GM21367 (cell line): ENCODE data around the gene ALKBH3.

Experiments
- ATAC-seq: cut with Tn5 transposase; IDR thresholded peaks from one replicate; pipeline ENCODE4 v1.9.1; 2021; ENCODE audit not compliant: unreplicated experiment

Gene ALKBH3

DNA sequence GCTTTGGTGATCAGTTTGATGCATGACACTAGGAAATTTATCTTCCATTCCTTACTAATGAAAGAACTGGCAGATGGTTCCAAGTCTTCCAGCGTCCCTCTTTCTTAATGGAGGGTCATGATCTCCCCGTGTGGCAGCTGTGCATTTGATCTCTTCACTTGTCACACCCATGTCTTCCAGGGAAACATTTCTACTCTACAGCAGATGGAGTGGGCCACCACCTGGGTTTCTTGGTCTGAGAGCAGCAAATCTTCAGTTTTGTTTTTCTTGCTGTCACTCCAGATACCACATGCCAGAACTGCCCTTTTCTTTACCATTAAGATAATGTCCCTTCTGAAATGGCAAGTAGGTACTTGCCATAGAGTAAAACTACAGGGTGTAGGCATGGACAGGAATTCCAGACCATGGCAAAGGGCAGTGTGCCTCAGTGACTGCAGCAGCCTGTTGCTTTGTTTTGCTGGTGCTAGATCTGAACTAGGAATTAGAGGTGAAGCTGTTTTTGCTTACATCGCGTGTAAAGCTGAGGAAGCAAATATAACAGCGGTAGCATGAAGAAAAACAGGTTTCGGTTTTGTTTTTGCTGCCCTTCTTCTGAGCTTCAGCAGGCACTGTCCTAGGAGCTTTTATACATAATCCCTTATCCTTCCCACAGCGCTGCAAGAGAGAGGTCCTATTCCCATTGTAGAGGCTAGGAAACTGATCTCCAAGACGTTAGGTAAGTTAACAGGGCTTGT lies 41.1 kb downstream of the ALKBH3 start:
- no peak for ATAC-seq

DNA sequence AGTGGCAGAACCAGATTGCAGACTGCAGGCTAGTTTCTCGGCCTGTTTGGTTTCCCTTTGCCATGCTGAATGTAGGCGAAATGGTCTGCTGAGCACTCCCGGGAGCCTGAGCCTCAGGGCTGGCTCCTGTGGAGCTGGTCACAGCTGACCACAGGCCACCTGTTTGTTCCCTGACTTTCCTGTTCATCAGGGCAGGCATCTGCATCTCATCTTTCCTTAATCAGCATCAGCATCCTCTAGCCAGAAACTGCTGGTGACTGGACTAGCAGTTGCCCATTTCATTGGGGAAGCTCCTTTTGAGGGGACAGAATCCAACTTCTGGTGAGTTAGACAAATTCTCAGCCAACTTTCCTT lies 41.6 kb downstream of the ALKBH3 start:
- no peak for ATAC-seq

DNA sequence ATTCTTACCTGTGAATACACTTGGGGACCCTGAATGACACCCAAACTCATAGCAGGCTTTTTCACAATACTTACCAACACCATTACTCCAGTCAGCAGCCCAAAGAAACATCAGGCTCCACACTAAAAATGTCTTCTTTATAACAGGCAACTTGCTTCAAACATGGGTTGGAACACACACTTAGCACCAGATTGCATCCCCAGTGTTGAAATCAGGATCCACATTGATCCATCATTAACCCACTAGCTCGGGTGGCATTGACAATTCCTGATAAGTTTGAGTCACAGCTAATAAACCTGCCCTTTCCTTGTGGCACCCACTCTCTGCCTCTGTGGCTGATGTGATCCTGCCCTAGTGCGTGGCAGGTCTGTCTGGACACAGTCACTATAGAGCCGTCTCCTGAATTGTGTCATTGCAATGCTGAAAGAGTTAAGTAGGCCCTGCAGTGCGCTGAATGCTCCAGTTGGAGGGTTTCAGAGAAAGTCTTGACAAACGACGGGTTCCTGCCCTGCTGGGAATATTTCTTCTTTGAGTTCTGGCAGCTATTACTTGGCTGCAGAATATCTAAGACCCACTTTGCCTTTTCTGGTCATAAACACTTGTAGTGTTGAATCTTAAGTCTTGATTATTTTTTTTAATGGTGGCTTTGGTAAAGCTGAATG lies 42.2 kb downstream of the ALKBH3 start:
- no peak for ATAC-seq

DNA sequence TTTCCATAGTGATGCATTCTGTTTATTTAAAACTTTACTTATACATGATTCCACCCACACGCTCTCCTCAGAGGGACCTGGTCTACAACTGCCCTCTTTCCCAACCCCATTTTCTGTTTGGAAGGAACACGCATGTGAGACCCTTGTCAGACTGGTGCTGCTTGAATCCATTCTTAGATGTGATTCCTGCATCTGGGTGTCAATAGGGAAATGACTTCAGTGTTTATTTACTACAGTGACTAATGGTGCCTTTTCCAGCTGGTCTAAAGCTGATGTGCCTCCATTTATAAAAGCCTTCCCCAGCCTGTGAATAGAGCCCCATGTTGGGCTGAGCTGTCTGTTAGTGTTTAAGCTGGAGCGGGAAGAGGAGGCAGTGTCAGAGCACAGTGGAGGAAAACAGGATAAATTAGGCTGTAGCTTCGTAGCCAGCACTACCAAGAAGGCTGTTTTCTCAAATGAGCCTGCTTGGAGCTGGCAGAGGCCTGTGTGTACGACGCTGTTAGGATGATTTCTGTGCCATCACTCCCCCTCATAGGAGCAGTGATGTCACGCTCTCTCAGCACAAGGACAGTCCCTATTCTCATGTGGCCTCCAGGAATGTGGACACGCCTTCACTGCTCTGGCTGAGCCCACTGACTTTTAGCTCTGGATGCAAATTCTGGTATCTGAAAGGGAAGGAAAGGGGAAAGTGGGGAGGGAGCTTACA lies 42.9 kb downstream of the ALKBH3 start:
- ATAC-seq, result no peak

DNA sequence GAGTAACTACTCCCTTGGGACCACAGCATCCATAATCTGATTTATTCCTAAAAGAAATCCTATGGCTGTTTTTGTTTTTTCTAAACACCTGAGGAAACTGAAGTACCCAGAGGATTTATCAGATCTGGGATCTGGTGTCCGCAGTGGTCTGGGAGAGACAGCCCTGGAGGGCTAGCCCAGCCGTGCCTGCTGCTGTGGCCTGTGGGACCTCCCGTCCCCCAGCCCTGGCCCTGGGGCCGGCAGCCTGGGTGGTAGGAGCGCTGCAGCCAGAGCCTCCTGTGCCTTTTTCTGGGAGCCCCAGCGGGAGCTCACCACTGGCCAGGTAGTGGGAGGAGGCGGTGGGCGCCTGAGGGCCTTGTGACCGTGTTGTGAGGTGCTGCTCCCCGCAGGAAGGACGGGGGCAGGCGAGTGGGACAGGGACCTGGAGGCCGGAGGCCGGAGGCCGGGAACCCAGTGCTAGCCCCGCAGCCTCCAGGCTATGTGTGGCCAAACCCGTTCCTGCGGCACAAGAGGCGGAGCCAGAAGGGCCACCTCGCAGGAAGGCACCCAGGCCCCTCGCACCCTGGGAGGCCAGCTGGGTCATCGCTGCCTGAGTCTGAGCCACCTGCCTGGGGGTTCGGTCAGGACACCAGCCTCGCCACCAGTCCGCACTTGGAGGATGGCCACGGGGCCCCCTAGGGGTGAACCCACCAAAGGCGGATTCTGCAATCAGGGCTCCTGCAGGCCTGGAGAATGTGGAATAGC lies 43.7 kb downstream of the ALKBH3 start:
- ATAC-seq, result no peak

DNA sequence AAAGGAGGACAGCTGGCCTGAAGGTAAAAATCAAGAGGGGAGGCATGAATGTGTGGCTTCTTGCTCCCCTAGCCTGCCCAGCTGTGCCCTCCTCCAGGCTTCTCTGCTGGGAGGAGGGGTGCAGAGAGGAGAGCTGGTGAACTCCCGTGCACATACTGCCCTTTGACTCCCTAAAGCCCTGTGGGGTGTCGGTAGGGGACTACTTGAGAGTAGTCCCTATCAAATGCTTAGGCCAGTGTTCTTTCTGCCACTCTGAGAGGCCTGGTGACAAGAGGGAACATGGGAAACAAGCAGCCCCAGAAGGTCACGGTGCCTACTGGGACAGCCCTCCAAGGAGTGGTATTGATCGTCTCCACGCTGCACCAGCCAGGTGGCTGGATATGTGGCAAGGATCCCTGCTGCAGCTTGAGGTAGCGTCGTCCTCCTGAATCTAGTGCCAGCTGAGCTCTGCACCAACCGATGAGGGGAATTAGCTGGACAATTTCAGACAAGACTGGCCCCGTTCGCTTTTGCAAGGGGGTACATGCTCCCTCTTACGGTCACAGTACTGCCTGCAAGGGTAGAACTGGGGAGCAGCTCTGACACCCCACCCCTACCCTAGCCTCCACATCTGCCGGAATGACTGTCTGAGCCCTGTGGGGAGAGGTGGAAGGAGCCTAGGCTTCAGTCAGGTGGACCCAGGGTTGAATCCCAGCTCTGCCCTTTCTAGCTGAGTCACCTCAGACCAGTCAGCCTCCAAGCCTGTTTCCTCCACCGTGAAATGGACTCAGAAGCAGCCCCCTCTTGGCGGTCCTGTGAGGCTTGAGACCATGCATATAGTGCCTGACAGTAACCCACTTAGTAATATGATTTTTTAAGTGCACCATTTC lies 44.7 kb downstream of the ALKBH3 start:
- ATAC-seq, result no peak

DNA sequence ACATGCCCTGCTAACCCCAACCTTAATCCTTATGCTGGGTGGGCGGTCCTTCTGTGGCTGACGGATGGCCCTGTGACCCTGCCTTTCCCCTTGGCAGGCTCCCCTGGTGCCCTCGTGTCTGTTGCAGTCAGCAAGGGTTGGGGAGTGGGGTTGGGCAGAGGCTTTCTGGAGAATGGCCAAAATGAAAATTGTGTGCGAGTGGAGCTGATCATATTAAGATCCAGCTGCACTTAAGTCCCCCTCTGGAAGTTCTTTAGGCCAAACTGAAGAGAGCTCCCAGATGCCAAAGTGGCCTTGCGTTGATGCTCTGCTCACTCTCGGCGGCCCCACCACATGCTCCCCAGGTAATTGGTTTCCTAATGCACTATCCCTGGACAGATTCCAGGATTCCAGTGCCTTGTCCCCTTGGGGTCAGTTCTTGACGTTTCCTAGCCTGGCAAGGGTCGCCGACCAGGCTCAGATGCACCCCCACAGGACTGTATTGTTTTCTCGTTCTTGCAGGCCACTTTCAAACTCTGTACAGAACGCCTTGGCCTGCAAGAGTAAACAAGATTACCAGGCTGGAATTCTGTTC lies 45.4 kb downstream of the ALKBH3 start:
- ATAC-seq, result no peak

DNA sequence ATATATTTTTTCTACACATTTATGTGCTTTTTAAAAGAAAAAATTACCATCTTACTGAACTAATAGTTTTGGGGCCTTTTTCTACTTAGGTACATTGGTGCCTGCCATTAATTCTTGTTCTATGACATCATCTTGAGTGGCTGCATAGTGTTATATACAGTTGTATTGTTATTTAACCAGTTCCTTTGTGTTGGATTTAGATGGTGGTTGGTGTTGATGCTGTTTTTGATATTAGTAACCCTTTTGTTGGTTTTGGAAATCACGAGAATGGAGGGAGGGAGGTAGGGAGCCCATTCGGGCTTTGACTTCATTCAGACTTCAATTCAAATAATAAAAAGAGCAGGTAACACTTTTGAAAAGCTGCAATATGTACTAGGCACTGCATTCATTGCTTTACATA lies 46.4 kb downstream of the ALKBH3 start:
- ATAC-seq, result no peak

DNA sequence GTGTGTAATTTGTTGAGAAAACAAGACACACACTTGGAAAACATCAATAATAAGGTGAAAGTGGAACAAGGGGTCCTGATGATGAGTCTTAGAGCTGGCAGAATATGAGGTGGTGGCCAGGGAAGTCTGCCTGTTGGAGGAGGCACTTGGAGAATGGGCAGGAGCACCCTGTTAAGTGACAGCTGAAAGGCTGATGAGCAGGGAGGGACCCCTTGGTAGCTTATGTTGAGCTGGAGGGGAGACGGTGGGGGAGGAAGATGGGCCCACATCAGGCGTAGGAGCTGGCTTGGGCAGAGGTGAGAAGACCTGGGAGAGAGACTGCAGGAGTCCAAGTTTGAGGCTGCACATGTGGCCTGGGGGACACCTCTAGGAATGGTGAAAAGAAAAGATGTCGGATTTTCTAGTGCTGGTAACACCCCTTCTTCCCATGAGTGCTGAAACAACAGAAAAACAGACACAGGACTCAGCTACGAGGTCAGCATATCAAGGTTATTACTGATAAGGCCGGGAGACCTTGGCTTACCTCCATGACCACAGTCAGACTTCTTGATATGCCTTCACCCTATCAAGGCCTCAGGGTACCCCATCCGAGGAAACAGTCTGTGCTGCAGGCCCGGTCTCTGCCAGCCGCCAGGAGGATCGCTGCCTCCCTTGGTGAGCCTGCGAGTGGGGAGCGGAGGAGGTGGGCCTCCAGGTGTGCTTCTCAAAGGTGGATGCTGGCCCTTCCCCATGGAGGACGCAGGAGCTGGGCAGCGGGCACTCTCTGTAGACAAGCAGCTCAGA lies 47.5 kb downstream of the ALKBH3 start:
- ATAC-seq, result no peak

DNA sequence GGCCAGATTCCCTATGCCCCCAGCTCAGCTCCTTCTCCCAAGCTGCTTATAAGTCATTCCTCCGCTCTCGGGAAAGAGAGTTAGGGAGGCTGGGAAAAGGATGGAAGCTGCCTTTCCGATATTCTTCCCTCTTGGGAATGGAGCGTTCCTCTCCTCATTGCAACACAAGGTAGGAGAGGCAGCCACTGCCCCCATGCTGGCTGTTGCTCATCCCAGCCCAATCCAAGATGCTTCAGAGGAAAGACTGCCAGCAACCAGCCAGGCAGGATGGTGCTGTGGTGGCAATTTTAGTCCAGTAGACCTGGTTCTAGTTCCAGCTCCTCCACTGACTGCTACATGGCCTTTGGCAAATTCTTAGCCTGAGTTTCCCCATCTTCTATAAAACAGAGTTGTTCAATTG lies 48.1 kb downstream of the ALKBH3 start:
- ATAC-seq, result no peak

DNA sequence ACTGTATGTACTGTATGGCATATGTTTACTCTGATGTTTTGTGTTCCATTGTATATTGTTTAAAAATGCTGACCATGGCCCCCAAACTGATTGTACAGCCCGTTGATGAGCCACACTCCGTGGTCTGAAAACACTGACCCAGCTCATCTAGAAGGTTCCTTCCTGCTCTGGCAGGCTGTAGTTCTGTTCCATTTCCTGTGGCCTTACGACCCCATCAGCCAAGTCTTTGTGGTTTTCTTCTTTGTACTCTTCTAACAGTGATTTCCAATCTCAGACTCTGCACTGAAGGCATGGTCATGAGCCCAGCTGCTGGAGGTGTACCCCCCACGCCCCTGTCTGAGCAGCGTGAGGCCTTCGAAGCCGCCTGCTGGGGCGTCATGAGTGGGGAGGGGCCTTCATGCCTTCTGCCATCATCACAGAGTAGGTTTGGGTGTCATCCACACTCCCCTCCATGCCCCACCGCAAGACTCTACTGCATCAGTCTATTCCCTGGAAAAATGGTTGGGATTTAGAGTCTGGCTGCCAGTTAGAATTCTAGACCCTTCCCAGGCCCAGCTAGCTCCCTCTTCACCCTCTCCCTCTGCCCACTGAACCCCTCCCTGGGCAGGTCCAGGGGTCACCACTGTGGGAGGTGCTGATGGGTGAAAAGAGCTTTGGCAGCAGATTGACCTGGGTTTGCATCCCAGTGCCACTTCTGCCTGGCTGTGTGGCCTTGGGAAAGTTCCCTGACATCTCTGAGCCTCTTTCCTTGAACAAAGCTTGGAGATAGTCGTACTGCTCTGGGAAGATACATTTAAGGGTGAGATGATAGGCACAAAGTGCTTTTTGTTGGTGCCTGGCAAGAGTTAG lies 50.5 kb downstream of the ALKBH3 start:
- no peak for ATAC-seq

DNA sequence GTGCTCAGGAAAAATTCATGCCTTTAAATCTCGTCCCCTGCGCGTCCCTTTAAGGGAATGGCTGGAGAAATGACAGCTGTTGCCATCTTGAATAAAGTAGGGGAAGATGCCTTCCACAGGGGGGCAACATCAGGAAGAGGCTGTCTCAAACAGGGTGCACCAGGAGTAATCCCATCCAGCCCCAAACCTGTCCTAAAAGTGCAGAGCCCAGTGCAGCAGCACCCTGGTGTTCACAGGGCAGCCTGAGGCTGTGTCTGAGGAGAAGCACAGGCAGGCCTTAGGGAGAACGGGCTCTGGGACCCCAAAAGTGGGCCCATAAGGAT lies 51.0 kb downstream of the ALKBH3 start:
- no peak for ATAC-seq

DNA sequence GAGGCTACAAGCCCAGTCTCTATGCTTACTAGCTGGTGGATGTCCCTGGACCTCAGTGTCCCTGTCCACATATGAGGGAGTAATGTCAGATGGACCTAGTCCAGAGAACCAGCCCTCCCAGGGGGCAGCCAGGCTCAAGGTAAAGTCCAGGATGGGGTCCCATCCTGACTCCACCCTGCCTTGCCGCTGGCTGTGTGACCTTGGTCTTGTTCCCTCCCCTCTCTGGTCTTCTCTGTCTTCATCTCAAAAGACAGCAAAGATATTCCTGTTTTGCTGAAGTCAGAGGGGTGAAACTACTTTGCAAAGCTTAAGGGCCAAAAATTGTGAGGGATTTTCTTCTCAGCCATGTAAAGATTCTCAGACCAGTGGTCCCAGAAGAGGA lies 52.6 kb downstream of the ALKBH3 start:
- no peak for ATAC-seq

DNA sequence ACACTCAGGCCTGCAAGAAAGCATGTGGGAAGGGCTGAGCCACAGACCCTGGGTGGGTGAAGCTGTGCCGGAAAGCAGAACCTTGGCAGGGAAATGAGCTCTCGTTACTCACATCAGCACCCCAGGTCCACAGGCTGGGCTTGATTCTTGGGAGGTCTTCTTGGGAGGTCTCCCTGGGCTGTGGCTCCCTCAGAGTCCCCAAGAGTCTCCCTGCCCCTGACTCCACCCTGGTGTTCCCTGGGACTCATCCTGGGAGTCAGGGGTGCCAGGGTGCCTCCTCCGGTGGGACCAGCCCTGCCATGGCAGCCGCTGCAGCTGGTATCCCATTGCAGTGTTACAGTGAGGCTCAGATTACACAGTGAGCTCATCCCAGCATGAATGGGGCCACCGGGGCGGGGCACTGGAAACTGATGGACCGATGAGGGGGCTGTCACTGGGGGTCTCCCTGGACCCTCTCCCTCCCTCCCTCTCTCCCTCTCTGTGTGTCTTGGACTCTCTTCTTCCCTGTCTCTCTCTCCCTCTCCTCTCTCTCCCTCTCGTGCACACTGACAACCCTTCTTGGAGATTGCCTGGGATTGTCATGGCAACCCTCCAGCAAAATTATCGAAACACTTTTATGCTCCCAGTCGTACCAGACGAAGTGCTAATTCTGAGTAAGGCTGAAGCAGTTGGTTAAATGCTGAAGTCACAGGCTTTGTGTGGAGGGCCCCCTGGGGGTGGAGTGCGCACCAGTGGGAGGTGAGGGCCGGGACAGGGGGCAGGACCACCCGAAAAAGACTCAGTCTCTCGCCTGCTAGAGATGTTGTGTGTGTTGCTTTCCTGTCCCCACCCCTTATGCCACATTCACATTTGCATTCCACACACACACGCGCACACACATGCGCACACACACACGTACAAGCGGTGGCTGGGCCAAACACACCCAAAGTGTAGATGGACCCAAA lies 53.2 kb downstream of the ALKBH3 start:
- no peak for ATAC-seq

DNA sequence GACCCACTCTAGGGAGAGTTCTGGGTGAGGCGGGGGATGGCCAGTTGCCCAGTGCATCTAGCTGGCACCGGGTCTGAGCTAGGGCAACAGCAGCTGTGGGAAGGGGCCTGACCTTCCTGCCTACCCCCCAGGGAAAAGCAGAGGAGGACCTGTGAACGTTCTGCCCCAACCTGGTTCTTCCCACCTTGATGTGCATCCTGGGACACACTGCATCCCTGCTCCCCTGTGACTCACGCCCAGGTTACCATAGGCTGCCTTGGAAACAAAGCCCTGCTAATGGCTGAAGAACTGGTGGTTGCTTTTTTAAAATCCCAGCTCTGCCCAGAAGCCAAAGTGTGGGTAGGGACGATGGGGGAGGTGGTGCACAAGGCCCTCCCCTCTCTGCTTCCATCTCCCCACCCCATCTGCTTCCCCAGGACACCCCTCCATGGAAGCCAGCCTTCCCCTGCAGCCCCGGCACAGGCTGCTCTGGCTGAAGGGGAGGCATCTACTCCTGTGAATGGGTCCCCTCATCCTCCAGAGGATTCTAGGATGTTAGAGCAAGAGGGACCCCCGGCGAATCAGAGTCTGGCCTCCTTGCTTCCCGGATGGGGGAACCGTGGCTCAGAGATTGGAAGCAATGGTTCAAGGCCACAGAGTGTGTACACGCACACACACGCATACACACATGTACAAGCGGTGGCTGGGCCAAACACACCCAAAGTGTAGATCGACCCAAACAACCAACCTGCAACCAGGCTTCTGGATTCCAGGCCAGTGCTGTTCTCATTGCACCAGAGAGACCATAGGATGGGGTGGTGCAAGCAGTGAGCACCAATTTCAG lies 54.2 kb downstream of the ALKBH3 start:
- no peak for ATAC-seq

DNA sequence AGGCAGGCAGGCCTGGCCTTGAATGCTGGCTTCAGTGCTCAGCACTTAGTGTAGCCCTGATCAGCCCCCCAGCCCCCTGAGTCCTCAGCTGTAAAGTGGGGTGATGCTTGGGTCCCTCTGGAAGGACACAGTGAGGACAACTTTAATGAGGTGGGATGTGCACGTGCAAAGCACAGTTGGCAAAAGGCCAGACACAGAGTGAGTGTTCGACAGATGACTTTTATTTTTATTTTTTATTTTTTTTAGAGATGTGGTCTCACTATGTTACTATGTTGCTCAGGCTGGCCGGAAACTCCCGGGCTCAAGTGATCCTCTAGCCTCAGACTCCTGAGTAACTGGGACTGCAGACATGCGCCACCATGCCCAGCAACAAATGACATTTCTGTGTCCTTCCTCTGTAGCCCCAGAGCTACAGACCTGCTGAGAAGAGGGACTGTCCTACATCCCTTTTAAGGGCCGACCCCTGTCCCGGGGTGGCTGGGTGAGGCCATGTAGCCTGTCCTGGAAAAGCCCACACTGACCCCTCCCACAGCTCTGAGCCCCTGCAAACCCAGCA lies 54.9 kb downstream of the ALKBH3 start:
- no peak for ATAC-seq

DNA sequence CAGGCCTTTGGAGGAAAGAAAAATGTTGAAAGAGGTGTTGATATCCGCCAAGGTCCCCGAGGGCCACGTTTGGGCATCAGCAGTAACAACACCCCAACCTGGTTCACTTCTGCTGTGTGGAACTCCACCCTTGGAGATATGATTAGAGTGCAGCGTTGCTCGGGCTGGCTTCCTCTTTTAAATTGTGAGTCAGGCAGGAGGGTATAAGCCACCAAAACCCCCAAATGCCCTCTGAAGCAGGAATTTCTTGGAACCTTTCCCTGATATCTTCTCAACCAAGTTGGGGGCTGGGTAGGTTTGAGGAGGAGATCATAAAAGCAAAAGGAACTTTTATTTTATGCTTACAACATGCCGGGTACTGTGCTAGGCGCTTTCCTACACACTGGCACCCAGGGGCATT lies 55.4 kb downstream of the ALKBH3 start:
- no peak for ATAC-seq
